ENCODE results near the gene FOXF2.

Gene FOXF2

DNA sequence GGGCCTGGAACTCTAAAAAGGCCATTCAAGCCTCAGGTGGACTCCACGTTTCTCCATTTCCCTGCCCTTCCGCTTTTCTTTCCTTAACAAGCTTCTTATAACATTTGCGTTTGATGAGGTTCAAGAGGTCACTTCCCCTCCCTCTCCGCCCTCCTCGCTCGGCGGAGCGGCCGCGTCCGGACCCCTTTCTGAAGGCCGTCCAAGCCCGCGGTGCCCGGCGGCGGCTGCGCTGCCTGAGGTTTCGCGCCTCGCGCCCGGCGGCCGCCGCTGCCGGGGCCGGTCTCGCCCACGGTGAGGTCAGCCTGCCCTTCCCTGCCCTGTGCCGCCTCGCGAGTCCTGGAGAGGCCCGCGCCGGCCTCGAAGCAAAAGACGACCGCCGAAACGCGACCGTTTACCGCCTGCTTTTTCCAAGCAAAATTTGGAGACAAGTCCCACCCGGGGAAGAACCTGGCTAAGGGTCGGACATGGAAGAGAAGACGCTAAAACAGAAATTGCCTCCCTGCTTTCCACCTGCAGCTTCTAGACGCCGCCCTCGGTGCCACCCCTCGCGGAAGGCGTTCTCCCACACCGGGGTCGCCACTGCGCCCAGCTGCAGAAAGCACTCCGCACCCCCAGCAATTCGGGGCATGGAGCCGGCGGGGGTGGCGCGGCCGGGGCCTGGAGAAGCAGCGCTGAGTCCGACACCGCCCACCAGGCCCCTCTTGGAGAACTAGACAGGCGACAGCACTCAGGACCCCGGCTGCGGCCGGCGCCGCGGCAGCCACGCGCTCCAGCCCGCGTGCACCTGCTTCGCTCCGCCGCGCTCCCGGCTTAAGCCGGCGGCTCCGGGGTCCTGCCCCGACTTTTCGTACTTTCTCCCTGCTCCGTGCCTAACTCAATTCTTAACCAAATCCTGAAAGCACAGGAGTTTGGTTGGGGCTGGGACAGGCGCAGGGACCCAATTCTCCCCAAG lies 11.0 kb upstream of the FOXF2 start:
- in situ Hi-C loops (cut with MboI; ENCODE audit: low sequenced_read_pairs) = no loop called here

GRCh38 chr6:1379017-1379787 lies 10.2 kb upstream of the FOXF2 start:
- in situ Hi-C loops (cut with MboI; ENCODE audit: low sequenced_read_pairs) = no loop called here

DNA sequence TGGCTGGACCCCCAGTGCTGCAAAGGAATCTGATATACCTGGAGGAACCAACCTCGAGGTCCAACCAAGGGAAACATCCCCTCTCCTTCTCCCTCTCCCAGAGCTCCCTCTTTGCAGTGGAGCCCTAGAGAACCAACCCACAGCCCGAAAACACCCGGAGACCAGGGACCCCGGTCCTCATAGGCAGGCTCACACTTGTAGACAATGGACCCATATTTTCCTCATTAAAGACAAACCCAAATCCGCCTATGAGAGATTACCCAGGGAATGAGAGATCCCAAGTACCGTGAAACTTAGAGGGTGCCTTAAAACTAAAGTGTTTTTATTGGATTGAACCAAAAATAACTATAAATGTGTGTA lies 9.6 kb upstream of the FOXF2 start:
- in situ Hi-C loops (cut with MboI; ENCODE audit: low sequenced_read_pairs) = no loop called here

GRCh38 chr6:1380625-1381427 lies 8.6 kb upstream of the FOXF2 start:
- in situ Hi-C loops (cut with MboI; ENCODE audit: low sequenced_read_pairs) = no loop called here

- in situ Hi-C loops (cut with MboI; ENCODE audit: low sequenced_read_pairs) = no loop called here
Measured at GRCh38 chr6:1381481-1382330, 7.7 kb upstream of the FOXF2 start.

DNA sequence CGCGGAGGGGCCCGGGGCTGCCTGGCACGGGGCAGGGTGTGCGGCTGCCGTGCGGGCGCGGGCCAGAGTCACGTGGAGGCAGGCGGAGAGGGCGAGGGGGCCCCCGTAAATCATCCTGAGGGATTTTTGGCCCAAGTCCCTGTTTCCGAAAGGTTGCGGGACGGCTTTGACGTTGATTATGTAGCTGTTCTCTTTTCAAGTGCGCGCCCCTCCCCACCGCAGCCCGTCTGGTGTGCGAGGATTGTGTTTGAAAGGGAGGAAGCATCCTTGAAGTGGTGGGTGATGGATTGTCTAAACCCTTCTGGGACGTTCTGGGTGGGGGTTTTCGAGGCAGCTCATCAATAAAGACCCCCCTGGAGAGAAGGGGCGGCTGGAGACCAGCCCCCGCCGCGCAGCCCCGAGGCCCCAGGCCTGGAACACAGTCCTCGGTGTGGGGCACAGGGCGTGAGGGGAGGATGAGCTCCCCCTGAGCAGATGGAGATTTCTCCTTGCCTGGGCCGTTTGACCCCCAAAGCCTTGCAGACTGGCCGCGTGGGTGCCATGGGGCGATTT lies 7.0 kb upstream of the FOXF2 start:
- in situ Hi-C loops (cut with MboI; ENCODE audit: low sequenced_read_pairs) = no loop called here

GRCh38 chr6:1382883-1383728 lies 6.3 kb upstream of the FOXF2 start:
- in situ Hi-C loops (cut with MboI; ENCODE audit: low sequenced_read_pairs) = no loop called here

- in situ Hi-C loops (cut with MboI; ENCODE audit: low sequenced_read_pairs) = no loop called here
Measured at GRCh38 chr6:1383729-1384548, 5.4 kb upstream of the FOXF2 start.

GRCh38 chr6:1384549-1385128 lies 4.7 kb upstream of the FOXF2 start:
- in situ Hi-C loops (cut with MboI; ENCODE audit: low sequenced_read_pairs) = no loop called here

DNA sequence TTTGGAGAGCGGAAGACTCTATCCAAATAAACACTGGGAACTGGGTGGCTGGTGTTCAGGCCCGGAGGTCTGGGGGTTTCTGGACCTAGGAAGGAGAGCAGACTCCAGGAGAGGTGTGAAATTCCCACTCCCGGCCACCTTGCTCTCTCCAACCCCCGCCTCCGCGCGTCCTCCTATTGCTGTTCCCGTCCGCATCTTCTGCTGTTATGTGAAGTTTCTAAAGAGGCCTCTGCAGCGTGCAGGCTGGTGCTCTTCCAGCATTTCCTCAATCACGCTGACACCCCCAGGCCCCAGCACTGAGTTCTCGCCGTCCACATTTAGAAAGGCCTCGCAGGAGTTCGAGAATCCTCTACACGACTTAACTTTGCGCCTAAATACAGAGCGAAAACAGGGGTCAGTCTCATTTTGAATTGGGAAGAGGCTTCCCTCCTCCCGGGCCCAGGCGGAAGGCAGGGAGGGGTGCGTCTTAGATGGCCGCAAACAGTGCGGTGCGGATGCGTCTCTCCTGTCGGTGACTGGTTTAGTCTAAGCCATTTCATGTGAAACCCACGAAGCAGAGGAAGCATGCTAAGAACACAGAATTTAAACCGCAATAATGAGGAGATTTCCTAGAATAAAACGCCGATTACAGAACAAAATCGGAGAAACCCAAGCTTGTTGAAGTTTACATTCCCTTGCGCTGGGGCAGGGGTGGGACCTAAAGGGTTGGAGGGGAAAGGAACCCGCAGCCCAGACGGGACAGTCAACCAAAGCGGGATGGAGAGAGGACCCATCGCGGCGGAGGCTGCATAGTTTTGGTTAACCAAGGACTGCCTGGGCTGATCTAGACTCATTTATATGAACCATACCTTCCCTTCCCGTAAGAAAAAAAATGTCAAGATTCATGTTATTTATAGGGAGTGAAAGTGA lies 4.0 kb upstream of the FOXF2 start:
- in situ Hi-C loops (cut with MboI; ENCODE audit: low sequenced_read_pairs) = no loop called here

DNA sequence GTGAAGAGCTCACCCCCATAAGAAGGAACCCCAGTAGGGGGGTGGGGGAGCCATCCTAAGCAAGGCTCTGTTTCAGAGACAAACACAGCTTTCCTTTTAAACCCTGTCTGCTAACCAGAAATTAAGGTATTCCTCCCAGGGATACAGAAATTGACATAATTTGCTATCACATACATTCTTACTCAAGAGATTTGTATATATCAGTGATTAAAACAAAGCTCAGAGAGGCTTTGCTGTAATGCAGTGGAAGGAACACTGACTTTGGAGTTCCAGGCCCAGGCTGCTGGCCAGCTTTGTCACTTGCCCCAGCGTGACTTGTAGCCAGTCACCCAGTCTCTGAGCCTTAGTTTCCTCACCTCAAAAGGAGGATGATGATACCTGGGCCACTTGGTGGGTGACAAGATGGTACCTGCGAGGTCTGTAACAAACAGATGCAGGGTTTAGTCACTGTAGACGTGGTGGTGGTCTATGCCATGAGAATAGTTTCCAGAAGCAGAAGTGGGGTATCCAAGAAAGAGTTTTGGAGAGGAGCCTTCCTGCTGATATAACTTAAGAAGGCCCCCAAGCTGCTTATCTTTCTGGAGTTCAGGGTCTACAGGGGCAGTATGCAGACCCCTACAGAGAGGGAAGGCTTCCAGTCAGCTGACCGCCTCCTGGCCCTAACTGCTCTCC lies 3.2 kb upstream of the FOXF2 start:
- in situ Hi-C loops (cut with MboI; ENCODE audit: low sequenced_read_pairs) = no loop called here

DNA sequence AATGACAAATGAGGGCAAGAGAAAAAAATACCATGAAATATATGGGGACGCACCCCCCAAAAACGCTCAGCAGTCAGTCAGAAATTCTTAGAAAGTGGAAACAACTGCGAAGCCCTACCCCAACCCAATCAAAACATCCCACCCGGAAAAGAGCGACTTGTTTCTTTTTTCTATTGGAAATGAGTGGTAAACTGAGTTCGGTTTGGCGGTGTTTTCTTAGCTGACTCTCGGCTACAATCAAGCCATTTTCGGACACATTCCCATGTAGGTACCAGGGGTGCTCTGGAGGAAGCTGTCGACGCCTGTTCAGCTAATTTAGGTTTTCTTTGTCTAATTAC lies 1.9 kb upstream of the FOXF2 start:
- in situ Hi-C loops (cut with MboI; ENCODE audit: low sequenced_read_pairs) = no loop called here

DNA sequence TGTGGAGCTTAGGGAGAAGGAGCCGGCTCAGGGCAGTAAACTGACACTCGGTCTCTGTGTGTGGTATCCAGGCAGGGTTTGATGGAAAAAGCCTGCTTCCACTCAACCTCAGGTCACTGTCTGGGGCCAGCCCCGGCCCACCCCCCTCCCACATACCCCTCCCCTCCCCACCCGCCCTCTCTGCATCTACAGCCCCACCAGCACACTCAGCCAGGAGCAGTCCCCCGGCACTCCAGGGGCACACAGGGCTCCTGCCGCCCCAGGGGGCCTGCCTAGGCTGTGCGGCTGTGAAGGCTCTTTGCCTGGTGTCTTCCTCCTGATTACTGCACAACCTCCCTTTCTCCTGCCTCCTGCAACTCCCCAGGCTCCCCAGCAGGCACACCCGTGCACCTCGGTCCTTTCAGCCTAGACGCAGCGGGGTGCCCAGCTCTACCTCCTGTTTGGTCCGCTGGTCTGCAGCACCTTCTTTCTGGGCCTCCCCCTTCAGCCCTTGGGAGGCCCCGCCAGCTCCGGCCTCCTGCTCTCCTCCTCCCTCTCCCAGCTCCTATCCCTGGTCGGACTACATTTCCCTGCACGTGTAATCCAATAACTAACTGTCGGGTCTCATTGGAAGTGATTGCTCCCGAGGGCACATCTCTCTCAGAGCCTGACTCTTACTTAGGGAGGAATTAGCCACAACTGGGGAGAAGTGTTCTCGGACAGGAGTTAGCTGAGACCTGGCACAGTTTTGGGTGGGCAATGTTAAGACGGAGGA lies 1.3 kb upstream of the FOXF2 start:
- in situ Hi-C loops (cut with MboI; ENCODE audit: low sequenced_read_pairs) = no loop called here

GRCh38 chr6:1388630-1389368 lies 577 bp upstream of the FOXF2 start:
- in situ Hi-C loops (cut with MboI; ENCODE audit: low sequenced_read_pairs) = no loop called here

Data from hTERT RPE-1 (cell line).